Measurements from ENCODE around the gene GRIN3B. TPM values are rescaled to one million over a fixed set of nuclear protein-coding genes. Genes with fewer than 3 reads are reported as not detected.

Gene GRIN3B
- total RNA-seq, 2 experiments from 2014 or later, result not detected

DNA sequence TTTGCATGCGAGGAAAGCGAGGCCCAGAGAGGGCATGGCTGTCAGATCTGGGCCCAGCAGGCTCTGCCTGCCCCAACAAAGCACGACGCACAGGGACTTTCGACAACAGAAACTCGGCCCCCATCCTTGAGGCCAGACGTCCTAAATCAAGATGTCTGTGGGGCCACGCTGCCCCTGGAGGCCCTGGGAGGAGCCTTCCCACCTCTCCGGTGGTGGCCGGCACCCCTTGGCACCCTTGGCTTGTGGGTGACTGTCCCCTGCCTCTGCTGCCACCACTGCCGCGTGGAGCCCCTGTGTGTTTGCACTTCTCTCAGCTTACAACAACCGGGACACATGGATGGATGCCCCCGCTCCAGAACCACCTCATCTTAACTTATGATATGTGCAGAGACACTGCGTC is 11.7 kb upstream of the GRIN3B start:
- ChIA-PET POLR2A (no interaction called here), CTCF (interaction anchor here (1.0 to 1.3 kb wide), 2 partner anchors 67 to 92 kb away, joined by 3 read pairs; no protein-coding TSS in a partner anchor)

DNA sequence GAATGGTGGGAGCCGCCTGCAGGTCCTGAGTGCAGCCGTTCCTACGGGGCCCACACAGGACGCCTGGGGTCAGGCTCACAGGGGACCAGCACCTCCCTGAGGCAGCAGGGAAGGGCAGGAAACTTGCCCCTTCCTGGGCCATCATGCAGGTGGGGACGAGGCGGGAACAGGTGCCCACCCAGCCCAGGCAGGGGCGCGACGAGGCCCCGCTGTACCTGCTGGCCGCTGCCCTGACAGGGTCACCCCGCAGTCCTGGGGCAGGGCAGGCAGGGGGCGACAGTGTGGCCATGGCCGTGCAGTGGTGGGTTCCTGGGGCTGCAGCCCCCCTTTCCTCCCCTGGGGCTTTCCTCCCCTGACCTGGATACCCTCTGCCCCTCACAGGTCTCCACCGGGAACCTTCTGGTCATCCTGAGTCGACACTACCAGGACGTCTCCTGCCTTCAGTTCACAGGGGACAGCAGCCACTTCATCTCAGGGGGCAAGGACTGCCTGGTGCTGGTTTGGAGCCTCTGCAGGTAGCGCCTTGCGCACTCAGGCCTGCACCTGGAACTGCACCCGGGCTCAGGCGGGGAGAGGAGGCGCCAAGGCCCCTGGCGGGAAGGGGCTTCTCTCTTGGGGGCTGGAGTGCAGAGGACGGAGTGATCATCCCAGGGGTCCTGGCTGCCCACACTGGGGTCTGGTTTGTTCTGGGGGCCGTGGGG is 10.7 kb upstream of the GRIN3B start:
- POLR2A ChIA-PET, result no interaction called here

DNA sequence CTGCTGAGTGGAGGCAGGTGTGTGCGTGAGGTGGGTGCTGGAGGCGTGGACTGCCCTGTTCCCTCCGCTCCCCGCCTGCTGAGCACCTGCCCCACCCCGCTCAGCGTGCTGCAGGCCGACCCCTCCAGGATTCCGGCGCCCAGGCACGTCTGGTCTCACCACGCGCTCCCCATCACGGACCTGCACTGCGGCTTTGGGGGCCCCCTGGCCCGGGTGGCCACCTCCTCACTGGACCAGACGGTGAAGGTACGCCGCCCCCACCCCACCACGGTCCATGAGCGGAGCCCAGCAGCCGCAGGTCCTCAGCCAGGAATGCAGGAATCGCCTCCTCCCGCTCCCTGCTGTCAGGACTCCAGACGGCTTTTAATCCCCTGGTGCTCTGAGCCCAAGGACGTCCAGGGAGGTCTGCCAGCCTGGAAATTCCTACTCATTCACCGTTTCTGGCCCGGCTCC is 10.1 kb upstream of the GRIN3B start:
- CTCF ChIA-PET, result no interaction called here
- POLR2A ChIA-PET, result no interaction called here

More for the DNA sequence above, 10.7 kb upstream of the GRIN3B start:
- CTCF ChIA-PET, result interaction anchor here (0.6 to 1.0 kb wide), 2 partner anchors 93 to 103 kb away, joined by 3 read pairs; no protein-coding TSS in a partner anchor

DNA sequence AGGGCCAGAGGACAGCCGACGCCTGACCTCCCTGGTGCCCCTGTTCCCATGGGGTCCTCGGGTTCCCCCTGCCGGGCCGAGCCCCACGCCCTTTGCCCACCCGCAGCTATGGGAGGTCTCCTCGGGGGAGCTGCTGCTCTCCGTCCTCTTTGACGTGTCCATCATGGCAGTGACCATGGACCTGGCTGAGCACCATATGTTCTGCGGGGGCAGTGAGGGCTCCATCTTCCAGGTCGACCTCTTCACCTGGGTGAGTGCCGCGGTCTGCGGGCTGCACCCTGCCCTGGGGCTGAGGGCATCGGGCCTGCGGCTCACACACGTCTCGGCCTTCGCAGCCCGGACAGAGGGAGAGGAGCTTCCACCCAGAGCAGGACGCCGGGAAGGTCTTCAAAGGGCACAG is 9.5 kb upstream of the GRIN3B start:
- CTCF ChIA-PET, result no interaction called here
- POLR2A ChIA-PET, result no interaction called here

DNA sequence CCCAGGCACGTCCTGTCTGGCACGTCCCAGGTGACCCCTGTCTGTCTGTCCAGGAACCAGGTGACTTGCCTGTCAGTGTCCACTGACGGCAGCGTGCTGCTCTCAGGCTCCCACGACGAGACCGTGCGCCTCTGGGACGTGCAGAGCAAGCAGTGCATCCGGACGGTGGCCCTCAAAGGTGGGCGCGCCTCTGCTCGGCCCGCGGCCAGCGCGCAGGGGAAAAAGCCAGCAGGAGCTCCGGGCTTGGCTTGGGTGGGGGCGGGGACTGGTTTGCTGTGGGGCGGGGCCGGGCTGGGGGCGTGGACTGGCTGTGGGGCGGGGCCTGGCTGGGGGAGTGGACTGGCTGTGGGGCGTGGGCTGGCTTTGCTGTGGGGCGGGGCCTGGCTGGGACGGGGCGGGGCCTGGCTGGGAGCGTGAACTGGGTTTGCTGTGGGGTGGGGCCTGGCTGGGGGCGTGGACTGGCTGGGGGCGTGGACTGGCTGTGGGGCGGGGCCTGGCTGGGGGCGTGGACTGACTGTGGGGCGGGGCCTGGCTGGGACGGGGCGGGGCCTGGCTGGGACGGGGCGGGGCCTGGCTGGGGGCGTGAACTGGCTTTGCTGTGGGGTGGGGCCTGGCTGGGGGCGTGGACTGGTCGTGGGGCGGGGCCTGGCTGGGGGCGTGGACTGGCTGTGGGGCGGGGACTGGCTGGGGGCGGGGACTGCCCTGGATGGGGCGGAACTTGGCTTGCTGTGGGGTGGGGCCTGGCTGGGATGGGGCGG is 8.9 kb upstream of the GRIN3B start:
- POLR2A ChIA-PET, result no interaction called here
- CTCF ChIA-PET, result no interaction called here

DNA sequence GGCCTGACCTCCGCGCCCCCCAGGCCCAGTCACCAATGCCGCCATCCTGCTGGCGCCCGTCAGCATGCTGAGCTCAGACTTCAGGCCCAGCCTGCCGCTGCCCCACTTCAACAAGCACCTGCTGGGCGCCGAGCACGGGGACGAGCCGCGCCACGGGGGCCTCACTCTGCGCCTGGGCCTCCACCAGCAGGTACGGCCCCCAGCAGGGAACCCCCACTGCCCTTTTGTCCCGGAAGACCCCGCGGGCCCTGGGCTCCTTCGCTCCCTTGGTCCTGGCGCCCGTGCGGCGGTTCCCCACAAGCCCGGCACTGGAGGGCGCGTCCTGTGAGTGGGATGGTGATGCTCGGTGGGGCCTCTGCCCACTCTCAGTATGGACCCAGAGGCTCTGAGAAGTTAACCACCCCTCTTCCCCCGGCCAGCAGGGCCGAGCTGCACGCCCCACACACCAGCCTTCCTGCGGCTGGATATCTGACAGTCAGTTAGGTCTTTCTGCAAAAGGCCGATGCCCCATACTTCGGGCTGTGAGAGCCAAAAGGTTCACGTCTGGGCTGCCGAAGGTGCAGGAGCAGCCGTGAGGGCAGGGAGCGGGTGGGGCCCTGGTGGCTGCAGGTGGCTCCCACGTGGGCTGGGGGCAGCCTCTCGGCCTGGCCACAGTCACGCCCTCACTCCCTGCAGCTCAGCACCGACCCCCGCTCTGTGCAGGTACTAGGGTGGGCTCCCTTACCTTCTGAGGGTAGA is 8.1 kb upstream of the GRIN3B start:
- ChIA-PET POLR2A (no interaction called here), CTCF (interaction anchor here (0.9 to 1.0 kb wide), 2 partner anchors 8 to 12 kb away, joined by 3 to 5 read pairs; partner anchors contain the start of gene WDR18)

DNA sequence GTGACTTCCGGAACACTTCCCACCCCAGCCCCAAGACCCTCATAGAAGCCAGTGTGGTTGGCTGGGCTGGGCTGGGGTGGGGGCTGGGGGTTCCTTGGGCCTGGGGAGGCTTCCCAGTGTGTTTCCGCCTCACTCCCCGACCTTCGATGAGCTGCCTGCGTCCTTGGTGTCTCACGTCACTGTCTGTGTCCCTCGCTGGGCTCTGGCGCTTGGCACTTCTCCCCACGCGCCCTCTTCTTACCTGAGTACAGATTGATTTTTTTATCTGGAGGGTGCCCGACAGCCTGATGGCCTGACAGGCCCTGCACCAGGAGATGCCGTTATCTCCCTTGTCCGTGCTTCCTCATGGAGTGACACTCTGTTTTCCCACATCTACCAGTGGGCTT is 7.6 kb upstream of the GRIN3B start:
- POLR2A ChIA-PET, result interaction anchor here (0.6 kb wide), 1 partner anchor 9 kb away, joined by 3 read pairs; the partner anchor contains the start of gene WDR18

DNA sequence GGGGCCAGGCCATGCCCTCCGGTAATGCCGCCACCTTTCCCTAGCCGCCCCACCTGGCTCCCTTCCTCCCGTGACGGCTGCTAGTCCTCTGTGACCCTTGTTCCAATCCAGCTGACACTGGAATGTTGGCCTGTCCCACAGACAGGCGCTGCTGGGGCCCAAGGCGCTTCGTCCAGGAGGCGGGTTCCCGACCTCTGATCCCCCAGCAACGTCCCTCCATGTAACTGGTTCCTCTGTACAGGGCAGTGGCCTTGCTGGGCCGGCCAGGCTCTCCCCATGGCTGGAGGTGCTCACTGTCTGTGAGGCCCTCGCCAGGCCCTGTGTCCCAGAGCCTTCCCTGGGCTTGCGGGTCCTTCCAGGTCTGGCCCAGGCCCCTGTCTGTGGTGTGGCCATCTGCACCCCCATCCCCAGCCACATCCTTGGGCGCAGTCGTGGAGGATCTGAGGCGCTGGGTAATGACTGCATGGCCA is 6.8 kb upstream of the GRIN3B start:
- CTCF ChIA-PET, result interaction anchor here (0.5 kb wide), 1 partner anchor 35 kb away, joined by 3 read pairs; no protein-coding TSS in a partner anchor

More for the DNA sequence above, 7.6 kb upstream of the GRIN3B start:
- CTCF ChIA-PET, result interaction anchor here (0.6 to 1.0 kb wide), 3 partner anchors 8 to 27 kb away, joined by 3 to 5 read pairs (median 3); partner anchors contain the start of gene WDR18

DNA sequence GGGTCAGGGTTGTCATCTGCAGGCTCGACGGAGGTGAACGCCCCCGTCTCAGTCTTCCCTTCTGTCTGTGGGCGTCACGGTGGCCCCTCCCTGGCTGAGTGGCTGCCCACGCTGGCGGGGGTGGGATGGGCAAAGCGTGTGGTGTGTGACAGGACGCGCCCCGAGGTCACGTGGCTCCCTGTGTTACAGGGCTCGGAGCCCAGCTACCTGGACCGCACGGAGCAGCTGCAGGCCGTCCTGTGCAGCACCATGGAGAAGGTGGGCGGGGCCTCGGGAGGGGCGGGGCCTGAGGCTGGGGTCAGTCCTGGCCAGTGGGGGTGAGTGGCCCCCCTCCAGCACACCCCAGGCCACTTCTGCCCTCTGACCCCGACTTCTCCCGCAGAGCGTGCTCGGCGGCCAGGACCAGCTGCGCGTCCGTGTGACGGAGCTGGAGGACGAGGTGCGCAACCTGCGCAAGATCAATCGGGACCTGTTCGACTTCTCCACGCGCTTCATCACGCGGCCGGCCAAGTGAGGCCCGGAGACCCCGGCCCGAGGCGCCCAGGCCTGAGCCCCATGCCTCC is 6.3 kb upstream of the GRIN3B start:
- CTCF ChIA-PET, result interaction anchor here (0.5 kb wide), 1 partner anchor 36 kb away, joined by 3 read pairs; no protein-coding TSS in a partner anchor
- POLR2A ChIA-PET, result no interaction called here

More for the DNA sequence above, 6.8 kb upstream of the GRIN3B start:
- POLR2A ChIA-PET, result no interaction called here

DNA sequence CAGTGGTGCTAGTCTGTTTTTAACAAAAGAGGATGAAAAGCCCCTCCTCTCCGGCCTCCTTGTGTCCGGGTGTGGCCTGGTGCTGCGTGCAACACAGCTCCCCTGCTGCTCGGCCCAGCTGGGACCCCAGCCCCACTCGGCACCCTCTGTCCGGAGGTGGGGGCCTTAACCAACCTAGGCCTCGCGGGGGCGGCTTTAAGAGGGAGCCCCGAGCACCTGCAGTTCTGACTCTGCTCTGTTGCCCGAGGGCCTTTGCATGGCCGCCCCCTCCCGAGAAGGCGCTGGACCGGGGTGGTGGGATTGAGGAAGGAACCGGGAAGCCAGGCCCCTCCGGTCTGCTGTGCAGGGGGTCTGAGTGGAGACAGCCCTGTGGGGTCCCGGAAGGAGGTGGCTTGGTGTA is 5.7 kb upstream of the GRIN3B start:
- ChIA-PET POLR2A (interaction anchor here (0.6 kb wide), 1 partner anchor 89 kb away, joined by 4 read pairs; no protein-coding TSS in a partner anchor), CTCF (no interaction called here)

DNA sequence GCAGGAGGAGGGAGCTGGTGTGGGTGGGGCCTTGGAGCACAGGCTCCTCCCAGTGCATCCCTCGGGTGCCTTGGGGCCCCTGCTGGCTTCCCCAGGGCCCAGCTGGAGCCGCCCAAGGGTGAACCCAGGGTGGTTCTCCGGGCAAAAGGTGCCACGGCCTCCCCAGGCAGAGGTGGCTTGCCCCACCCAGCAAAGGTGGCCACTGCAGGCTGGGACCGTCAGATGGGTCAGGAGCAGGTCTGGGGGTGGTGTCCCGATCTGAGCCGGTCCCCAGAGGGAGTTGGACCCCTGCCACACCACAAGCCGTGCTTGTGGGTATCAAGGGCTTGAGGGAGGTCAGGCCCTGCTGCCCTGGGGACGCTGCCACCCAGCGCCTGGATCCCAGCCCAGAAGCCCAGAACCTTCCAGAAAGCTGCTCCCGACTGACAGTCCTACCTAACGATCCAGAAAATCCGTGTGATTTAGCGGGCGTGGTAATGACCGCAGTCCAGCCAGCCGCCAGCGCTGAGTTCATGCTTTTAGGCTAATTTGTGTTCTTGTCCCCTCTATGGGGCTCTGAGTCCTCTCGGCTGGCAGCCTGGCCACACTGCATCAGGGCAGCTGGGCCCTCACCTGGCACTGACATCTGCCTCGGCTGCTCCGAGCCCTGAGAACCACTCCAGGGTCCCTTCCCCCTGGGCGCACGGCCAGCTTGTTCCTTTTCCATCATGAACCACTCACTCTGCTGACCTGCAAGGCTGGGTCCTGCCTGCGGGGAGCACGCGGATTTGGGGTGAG is 5.0 kb upstream of the GRIN3B start:
- CTCF ChIA-PET, result interaction anchor here (0.5 to 1.7 kb wide), 5 partner anchors 25 to 249 kb away, joined by 3 to 4 read pairs (median 3); no protein-coding TSS in a partner anchor
- POLR2A ChIA-PET, result interaction anchor here (0.6 to 0.7 kb wide), 2 partner anchors 11 to 90 kb away, joined by 3 to 4 read pairs; partner anchors contain the start of gene WDR18

DNA sequence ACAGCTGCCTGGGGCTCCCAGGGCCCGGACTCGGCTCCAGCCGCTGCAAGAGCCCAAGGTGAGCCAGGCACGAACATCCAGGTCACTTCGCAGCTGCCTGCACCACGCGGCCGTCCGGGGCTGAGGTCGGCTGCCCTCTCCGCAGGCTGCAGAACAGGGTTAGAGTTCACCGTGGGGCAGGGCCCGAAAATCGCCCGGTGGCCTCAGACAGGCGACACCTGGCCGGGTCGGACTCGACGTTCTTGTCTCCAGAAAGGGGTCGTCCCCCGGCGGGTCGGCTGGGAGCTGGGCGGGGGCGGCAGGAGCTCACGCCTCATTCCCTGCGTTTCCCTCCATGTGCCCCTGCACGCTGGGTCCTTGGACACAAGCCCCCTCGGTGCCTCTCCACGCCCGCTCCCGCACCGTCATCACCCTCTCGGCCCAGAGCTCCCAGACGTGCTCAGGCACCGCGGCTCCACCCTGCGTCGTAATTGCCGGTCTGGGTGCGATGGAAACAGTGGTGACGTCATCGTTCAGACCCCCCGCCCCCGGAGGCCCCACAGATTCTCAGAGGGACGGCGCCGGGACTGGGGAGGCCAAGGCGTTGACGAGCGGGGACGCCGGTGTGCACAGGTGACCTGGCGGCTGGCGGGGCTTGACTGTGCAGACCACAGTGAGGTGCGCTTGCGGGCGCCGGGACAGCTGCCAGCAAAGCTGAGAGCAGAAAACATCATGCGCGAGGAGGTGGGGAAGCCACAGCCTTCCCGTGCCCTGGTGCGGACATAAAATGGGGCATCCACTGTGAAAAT is 4.0 kb upstream of the GRIN3B start:
- ChIA-PET CTCF (interaction anchor here (0.5 to 1.7 kb wide), 11 partner anchors 11 to 270 kb away, joined by 3 to 5 read pairs (median 3); partner anchors contain the start of gene WDR18), POLR2A (interaction anchor here (0.6 to 1.7 kb wide), 2 partner anchors 12 to 459 kb away, joined by 3 to 8 read pairs; partner anchors contain the start of gene WDR18)

DNA sequence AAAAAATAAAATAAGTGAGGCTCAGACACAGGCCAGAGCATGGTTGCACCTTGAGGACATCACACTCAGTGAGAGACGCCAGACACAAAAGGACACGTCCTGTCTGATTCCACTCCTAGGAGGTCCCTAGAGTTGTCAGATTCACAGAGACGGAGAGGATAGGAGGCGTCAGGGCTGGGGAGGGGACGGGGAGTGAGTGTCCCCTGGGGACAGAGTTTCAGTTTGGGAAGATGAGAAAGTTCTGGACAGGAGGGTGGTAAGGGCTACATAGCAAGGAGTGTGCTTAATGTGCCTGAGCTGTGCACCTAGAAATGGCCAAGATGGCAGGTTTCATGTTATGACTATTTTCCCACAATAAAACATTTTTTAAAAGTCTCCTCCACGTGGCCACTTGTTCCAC is 2.2 kb upstream of the GRIN3B start:
- ChIA-PET POLR2A (no interaction called here), CTCF (interaction anchor here (0.6 to 3.1 kb wide), 4 partner anchors 14 to 30 kb away, joined by 3 to 11 read pairs (median 5); partner anchors contain the start of gene WDR18)

DNA sequence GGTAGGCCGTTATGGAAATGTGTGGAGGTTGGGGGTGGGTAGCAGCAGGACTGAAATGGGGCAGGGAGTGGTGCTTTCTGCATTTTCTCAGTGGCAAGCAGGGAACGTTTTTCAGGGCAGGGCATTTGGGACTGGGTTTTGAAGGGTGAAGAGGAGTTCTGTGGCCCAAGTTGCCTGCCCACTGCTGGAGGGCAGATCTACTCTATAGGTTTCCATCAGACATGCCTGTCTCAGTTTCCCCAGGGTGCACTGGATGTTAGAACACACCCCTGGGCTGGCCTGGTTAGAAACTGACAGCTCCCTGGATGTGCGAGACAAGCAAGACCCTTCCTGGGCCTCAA is 870 bp upstream of the GRIN3B start:
- POLR2A ChIA-PET, result no interaction called here
- CTCF ChIA-PET, result interaction anchor here (0.6 to 3.1 kb wide), 4 partner anchors 15 to 80 kb away, joined by 4 to 11 read pairs (median 5); partner anchors contain the start of gene WDR18

DNA sequence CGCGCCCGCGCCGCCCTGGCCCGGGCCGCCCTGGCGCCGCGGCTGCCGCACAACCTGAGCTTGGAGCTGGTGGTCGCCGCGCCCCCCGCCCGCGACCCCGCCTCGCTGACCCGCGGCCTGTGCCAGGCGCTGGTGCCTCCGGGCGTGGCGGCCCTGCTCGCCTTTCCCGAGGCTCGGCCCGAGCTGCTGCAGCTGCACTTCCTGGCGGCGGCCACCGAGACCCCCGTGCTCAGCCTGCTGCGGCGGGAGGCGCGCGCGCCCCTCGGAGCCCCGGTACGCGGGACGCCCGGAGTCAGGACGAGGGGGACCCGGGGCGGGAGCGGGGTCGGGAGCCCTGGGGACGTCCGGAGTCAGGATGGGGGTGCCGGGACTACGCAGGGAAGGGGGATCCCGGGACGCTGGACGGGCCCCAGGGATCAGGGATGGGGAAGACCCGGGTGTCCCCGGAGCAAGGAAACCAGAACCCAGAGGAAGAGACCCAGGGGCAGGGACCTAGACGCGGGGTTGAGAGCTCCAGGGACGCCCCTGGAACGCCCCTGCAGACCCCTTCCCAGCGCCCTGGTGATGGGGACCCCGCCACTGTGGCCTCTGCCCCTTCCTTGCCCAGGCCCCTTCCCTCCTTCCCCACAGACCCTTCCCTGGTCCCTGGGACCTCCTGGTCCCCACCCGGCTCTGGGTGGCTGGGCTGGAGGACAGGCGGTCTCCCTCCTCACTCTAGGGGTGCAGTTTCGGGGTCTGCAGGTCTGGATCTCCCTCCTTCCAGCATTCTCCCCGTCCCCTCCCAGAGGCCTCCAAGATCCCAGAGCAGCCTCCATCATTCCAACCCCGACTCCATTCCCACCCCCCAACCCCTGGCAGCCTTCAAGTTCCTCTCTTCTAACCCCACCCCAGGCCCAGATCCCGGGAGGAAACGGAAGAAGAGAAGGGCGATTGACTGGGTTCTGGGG is 645 bp downstream of the GRIN3B start:
- POLR2A ChIA-PET, result no interaction called here
- CTCF ChIA-PET, result interaction anchor here (0.5 to 1.4 kb wide), 7 partner anchors 25 to 244 kb away, joined by 3 to 5 read pairs (median 3); no protein-coding TSS in a partner anchor

DNA sequence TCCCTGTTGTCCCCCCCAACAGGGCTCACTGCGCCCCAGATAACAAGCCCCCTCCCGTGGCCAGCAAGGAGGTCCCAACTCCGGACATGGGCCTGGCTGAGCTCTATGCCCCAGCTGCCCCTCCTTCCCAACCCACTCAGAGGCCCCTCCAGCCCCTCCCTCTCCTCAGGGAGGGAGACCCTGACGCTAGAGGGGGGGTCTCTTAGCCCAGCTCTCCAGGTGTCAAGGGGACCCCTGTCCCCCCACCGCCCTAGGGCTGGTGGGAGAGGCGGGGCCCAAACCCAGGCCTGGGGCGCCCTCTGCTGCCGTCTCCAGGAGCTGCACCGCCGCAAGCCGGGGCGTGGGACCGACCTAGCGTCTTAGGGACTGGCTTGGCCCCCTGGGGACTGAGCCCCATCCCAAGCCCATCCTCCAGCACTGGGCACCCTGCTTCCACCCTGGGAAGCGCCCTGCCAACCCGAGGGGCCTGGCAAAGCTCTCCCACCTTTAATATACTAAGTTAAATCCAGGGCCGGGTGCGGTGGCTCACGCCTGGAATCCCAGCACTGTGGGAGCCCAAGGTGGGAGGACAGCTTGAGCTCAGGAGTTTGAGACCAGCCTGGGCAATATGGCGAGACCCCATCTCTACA is 1.4 kb downstream of the GRIN3B start:
- CTCF ChIA-PET, result interaction anchor here (0.5 to 1.4 kb wide), 6 partner anchors 24 to 243 kb away, joined by 3 to 4 read pairs (median 3); no protein-coding TSS in a partner anchor
- POLR2A ChIA-PET, result no interaction called here
